Nephron (organoid): ENCODE results near the gene TPSAB1.

Experiments
- H3K27ac Mint-ChIP-seq, 3 experiments: 2 replicates each; pipeline ENCODE4 v1.8.0; 2020; ENCODE audit warnings: mixed read lengths in 3 of 3, mild to moderate bottlenecking in 2 of 3, moderate library complexity in 1 of 3
- H3K27me3 Mint-ChIP-seq: 2 replicates; pipeline ENCODE4 v1.8.0; 2021; ENCODE audit warnings: low read depth, mild to moderate bottlenecking, moderate library complexity, mixed read lengths
- H3K36me3 Mint-ChIP-seq: 2 replicates; pipeline ENCODE4 v1.8.0; 2020; ENCODE audit warnings: low read depth, mixed read lengths
- H3K4me1 Mint-ChIP-seq: 2 replicates; pipeline ENCODE4 v1.8.0; 2020; ENCODE audit warnings: mixed read lengths
- H3K4me3 Mint-ChIP-seq, 3 experiments: 2 replicates each; pipeline ENCODE4 v1.8.0; 2020; ENCODE audit warnings: mild to moderate bottlenecking in 3 of 3, mixed read lengths in 3 of 3, moderate library complexity in 2 of 3
- H3K9me3 Mint-ChIP-seq: 2 replicates; pipeline ENCODE4 v1.8.0; 2020; ENCODE audit warnings: mixed read lengths
- TF ChIP-seq, protein P1 (sequence below), 3 experiments: fragments of 200-600 bp; sonication (generic); IDR thresholded peaks; one replicate each; pipeline ENCODE4 v1.5.0; 2021; ENCODE audit warnings: antibody characterized with exemption in 3 of 3; ENCODE audit not compliant: unreplicated experiment in 3 of 3

Gene TPSAB1

DNA sequence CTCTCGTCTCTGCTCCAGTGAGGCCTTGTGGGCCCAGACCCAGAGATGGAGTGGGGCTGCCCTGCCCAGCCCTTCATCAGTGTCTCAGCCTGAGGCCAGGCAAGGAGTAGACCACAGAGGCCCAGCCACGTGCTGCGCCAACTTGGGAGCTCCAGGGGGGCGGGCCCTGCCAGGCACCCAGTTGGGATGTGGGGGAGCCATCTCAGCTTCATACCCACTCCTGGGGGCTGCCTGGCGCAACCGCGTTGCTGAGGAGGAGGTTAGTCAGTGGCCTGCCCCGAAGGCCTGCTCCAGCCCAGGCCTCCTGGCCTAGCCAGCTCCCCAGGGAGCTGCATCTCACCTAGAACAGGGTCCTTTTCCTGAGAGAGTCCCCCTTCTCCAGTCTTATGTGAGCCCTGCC, 27.3 kb upstream of the TPSAB1 start:
- H3K4me3 Mint-ChIP-seq = no peak overlapping the region
- no peaks in the 10 kb centered on the region for H3K36me3 Mint-ChIP-seq
- H3K27ac Mint-ChIP-seq = no peak overlapping the region
- no peaks in the 10 kb centered on the region for H3K4me1 Mint-ChIP-seq
- no peaks in the 10 kb centered on the region for H3K9me3 Mint-ChIP-seq
- TF ChIP-seq, protein P1, sequence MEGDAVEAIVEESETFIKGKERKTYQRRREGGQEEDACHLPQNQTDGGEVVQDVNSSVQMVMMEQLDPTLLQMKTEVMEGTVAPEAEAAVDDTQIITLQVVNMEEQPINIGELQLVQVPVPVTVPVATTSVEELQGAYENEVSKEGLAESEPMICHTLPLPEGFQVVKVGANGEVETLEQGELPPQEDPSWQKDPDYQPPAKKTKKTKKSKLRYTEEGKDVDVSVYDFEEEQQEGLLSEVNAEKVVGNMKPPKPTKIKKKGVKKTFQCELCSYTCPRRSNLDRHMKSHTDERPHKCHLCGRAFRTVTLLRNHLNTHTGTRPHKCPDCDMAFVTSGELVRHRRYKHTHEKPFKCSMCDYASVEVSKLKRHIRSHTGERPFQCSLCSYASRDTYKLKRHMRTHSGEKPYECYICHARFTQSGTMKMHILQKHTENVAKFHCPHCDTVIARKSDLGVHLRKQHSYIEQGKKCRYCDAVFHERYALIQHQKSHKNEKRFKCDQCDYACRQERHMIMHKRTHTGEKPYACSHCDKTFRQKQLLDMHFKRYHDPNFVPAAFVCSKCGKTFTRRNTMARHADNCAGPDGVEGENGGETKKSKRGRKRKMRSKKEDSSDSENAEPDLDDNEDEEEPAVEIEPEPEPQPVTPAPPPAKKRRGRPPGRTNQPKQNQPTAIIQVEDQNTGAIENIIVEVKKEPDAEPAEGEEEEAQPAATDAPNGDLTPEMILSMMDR (IDR thresholded peaks at IDR 0.05; ENCODE audit: unreplicated experiment in 3 of 3) = no peak
- no peaks in the 10 kb centered on the region for H3K27me3 Mint-ChIP-seq

DNA sequence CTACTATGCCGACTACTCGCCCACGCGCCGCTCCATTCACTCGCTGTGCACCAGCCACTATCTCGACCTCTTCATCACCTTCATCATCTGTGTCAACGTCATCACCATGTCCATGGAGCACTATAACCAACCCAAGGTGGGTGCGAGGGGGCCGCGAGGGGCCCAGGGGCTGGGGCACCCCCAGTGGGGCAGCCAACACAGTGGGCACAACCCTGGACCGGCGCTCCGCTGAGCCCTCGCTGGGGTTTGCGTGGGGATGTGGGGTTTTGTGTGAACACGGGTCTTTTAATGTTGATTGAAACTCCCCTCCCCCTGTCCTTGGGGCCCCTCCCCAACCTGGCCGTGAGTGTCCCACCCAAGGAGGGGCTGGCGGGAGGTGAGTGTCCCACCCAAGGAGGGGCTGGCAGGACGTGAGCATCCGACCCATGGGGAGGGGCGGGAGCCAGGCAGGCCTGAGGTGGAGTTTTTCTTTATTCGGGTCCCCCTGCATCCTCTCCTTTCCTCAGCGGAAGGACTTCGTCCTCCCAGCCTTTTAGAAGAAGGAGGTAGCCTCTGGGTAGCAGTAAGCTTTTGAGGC, 26.6 kb upstream of the TPSAB1 start:
- TF ChIP-seq, protein P1 (IDR thresholded peaks at IDR 0.05; ENCODE audit: unreplicated experiment in 3 of 3) = no peak
- Mint-ChIP-seq H3K27me3 (no peaks in the 10 kb centered on the region), H3K4me3 (no peak overlapping the region), H3K9me3 (no peaks in the 10 kb centered on the region), H3K4me1 (no peaks in the 10 kb centered on the region), H3K27ac (no peak overlapping the region), H3K36me3 (no peaks in the 10 kb centered on the region)

DNA sequence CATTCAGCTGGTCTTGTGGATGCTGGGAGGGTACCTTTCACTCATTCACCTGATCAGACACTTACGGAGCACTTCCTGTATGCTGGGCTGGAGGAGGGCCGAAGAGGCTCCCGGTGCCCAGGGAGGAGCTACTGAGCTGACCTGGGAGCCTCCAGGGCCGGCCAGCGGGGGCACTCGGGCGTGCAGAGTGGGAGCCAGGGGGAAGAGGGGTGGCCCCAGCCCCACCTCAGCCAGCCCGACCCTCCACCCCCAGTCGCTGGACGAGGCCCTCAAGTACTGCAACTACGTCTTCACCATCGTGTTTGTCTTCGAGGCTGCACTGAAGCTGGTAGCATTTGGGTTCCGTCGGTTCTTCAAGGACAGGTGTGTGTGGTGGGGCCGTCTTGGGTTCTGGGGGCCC, 25.8 kb upstream of the TPSAB1 start:
- H3K27me3 Mint-ChIP-seq = no peaks in the 10 kb centered on the region
- H3K36me3 Mint-ChIP-seq = no peaks in the 10 kb centered on the region
- TF ChIP-seq, protein P1 (IDR thresholded peaks at IDR 0.05; ENCODE audit: unreplicated experiment in 3 of 3) = no peak
- H3K4me1 Mint-ChIP-seq = no peaks in the 10 kb centered on the region
- H3K4me3 Mint-ChIP-seq = no peak overlapping the region
- no peak overlapping the region for H3K27ac Mint-ChIP-seq
- no peaks in the 10 kb centered on the region for H3K9me3 Mint-ChIP-seq

DNA sequence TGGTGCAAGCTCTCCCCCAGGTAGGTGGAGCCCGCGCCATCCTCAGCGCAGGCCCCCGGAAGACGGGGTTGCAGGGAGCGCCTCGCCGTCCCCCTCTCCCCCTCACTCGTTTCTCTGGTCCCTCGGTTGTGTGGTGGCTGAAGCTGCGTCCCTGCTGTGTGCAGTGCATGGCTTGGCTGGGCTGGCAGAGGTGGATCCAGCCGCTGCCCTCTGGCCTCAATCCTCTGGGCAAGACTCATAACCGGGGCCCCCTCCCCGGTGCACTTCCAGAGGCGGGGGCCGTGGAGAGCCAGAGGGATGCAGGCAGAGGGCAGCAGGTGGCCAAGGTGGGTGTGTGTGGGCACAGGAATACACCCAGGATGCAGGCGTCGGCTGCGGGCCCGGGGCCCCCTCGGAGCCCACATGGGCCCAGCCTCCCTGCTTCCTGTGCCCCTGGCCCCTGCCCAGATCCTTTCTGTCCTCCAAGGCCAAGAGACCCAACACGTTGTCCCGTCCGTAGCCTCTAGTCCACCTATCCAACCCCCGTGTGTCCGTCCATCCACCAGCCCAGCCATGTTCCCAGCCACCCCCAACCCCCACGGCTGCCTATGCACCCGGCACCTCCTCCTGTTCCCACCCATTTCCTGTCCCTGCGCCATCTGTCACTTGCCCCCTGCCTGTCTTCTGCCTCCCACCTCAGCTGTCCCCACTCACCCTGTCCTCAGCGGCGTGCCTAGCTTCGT, 24.8 kb upstream of the TPSAB1 start:
- H3K9me3 Mint-ChIP-seq = no peaks in the 10 kb centered on the region
- H3K4me1 Mint-ChIP-seq = no peaks in the 10 kb centered on the region
- H3K4me3 Mint-ChIP-seq = no peak overlapping the region
- H3K27ac Mint-ChIP-seq = no peak overlapping the region
- TF ChIP-seq, protein P1 (IDR thresholded peaks at IDR 0.05; ENCODE audit: unreplicated experiment in 3 of 3) = no peak
- H3K27me3 Mint-ChIP-seq = no peaks in the 10 kb centered on the region
- H3K36me3 Mint-ChIP-seq = no peaks in the 10 kb centered on the region

DNA sequence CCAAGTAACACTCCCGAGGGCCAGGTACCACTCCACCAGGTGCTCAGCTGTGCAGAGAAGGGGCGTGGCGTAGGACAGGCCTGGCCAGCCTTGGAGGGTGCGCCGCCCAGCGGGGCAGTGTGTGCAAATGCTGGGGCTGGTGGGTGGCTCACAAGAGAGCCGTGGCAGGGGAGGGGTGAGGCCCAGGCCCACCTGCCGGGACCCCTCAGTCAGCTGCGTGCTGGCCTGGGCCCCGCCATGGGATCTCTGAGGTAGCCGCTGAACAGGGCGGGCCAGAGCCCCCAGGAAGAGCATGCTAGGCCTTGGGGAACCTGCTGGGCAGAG, 24.2 kb upstream of the TPSAB1 start:
- TF ChIP-seq, protein P1 (IDR thresholded peaks at IDR 0.05; ENCODE audit: unreplicated experiment in 3 of 3) = no peak
- Mint-ChIP-seq H3K27ac (no peak overlapping the region), H3K27me3 (no peaks in the 10 kb centered on the region), H3K4me3 (no peak overlapping the region), H3K4me1 (no peaks in the 10 kb centered on the region), H3K36me3 (peaks cover under 1% of the 10 kb centered on the region), H3K9me3 (no peaks in the 10 kb centered on the region)
